MM.1S (cell line): Measurements from ENCODE around the gene CEP104.

Experiments
- CTCF ChIP-seq: fragments of 300-600 bp; sonication (generic); IDR thresholded peaks from 2 replicates; pipeline ENCODE4 v1.5.1; 2016; ENCODE audit warnings: antibody characterized with exemption, low read length, mixed read lengths
- EZH2 ChIP-seq: fragments of 300-600 bp; sonication (generic); optimal IDR thresholded peaks from 2 replicates; pipeline ENCODE3; 2017; ENCODE audit warnings: low read depth, mild to moderate bottlenecking, antibody characterized with exemption, low read length, mixed read lengths
- EZH2phosphoT487 ChIP-seq: fragments of 300-600 bp; sonication (generic); IDR thresholded peaks from 2 replicates; pipeline ENCODE4 v1.6.1; 2018; ENCODE audit warnings: antibody characterized with exemption, low read length

- no peak for TF ChIP-seq EZH2phosphoT487
- no peak for TF ChIP-seq CTCF
- no peak for TF ChIP-seq EZH2
These were observed 29.2 kb downstream of the CEP104 start for GRCh38 chr1:3827813-3828307.
